Thyroid gland (tissue), 4 donors: ENCODE data around the gene ALDH6A1. TPM values are rescaled to one million over a fixed set of nuclear protein-coding genes. Genes with fewer than 3 reads are reported as not detected.

ENCODE experiments used
- DNase-seq, 2 donors: peaks; one replicate each; pipeline ENCODE4 v3.0.0-alpha.2; 2019
- H3K27ac ChIP-seq, 3 donors: fragments of 200-600 bp; sonication (generic); 1 replicate in 2 of 3; 2 replicates in 1 of 3; pipeline ENCODE4 v1.5.1; 2016 to 2019; ENCODE audit warnings: mild to moderate bottlenecking in 1 of 3, moderate library complexity in 1 of 3
- H3K27me3 ChIP-seq: fragments of 200-600 bp; sonication (generic); one replicate; pipeline ENCODE4 v1.5.1; 2019
- H3K36me3 ChIP-seq, 2 donors: fragments of 200-600 bp; sonication (generic); one replicate each; pipeline ENCODE4 v1.5.1; 2016 to 2019
- H3K4me1 ChIP-seq, 2 donors: fragments of 200-600 bp; sonication (generic); one replicate each; pipeline ENCODE4 v1.5.1; 2017 to 2019
- H3K4me3 ChIP-seq, 3 donors: fragments of 200-600 bp; sonication (generic); replicated peaks in 1 of 3; 1 replicate in 2 of 3; 2 replicates in 1 of 3; pipeline ENCODE4 v1.5.1; 2016; ENCODE audit warnings: mild to moderate bottlenecking in 1 of 3
- H3K9me3 ChIP-seq: fragments of 200-600 bp; sonication (generic); one replicate; pipeline ENCODE4 v1.5.1; 2017
- CTCF ChIP-seq, 6 experiments: fragments of 200-600 bp in 3 of 6; fragments of 450-650 bp in 3 of 6; sonication (generic) in 3 of 6; IDR thresholded peaks; one replicate each; pipeline ENCODE4 v1.5.1; 2016 to 2019; ENCODE audit warnings: antibody characterized with exemption in 6 of 6, mild to moderate bottlenecking in 2 of 6, inconsistent platforms in 1 of 6, moderate library complexity in 1 of 6
- POLR2A ChIP-seq, 2 donors: fragments of 450-650 bp; IDR thresholded peaks; one replicate each; pipeline ENCODE4 v1.6.1; 2017; ENCODE audit warnings: antibody characterized with exemption in 2 of 2, mild to moderate bottlenecking in 2 of 2, moderate library complexity in 1 of 2
- WGBS, 2 donors: methylation state at CpG; one replicate each; pipeline ENCODE4 v1.1.5; 2017; 5-methylcytosine and 5-hydroxymethylcytosine counted together
- intact Hi-C: fragments of 100-400 bp; cut with DNase I; formaldehyde crosslinking; loops from one replicate; pipeline ENCODE4 v1.15.1; 2023
- total RNA-seq, 4 donors: library from RNA; depleted of rRNA; stranded (reverse); fragments of >200 nt; gene quantifications; one replicate each; pipeline ENCODE4 v1.2.3, GENCODE V29; 2016

ALDH6A1 gene
- total RNA-seq, 4 donors from 2014 or later = 31.4 to 58.0 (median 44.4) TPM

DNA sequence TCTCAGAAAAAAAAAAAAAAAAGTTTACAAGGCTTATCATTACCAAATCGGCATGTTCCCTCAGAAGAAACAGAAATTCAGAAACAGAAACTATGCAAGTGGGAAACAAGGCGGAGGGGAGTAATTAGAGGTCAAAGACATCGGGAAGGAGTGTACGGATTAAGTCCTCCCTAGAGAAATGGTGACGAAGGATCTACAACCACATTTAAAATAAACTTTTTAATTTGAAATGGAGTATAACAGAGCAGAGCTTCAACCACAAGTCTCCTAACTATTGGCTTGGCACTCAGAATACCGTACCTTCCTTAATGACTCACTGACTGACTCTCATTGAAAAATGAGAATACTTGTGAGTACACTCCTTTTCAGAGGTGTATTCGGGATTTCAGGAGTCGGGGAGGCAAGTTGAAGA, 66.1 kb downstream of the ALDH6A1 start:
- intact Hi-C loops = no loop called here
- Histone ChIP-seq H3K4me3 (peak overlapping the region; percentile 27 to 96 (median 58)), H3K4me1 (peaks cover 4 to 12% of the 10 kb centered on the region in 2 donors), H3K27ac (peak overlapping the region; percentile 89 to 91 (median 90)), H3K9me3 (no peaks in the 10 kb centered on the region), H3K27me3 (no peaks in the 10 kb centered on the region), H3K36me3 (no peaks in the 10 kb centered on the region)
- DNase-seq = no peak
- 4 to 8% methylated on average over 8 of the region's 8 CpGs for WGBS, 2 donors
- TF ChIP-seq CTCF (IDR thresholded peaks at IDR 0.05) (no peak), POLR2A (IDR thresholded peaks at IDR 0.05) (no peak)

DNA sequence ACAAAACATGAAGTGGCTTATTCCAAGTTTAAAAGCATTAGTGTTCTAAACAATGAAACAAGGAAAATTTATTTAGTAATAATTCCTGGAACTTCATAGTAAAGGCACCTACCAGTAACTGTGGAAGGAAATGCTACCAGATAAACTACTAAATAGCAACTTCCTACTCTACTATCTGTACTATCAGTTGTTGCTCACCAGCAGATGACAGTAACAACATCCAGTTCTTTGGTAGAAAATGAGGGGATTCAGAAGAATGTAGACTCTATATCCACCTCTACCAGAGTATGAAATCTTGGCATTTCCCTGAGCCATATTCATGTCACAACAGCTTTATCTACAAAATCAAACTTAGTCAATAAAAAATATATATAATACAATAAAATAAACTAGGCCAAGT, 68.3 kb downstream of the ALDH6A1 start:
- intact Hi-C loops = no loop called here
- Histone ChIP-seq H3K27ac (no peak overlapping the region), H3K36me3 (no peaks in the 10 kb centered on the region), H3K27me3 (no peaks in the 10 kb centered on the region), H3K4me3 (no peak overlapping the region), H3K4me1 (peaks cover 4 to 12% of the 10 kb centered on the region in 2 donors), H3K9me3 (no peaks in the 10 kb centered on the region)
- no peak for DNase-seq
- no peak for TF ChIP-seq CTCF (IDR thresholded peaks at IDR 0.05)

- Histone ChIP-seq H3K36me3 (no peaks in the 10 kb centered on the region), H3K9me3 (no peaks in the 10 kb centered on the region), H3K4me3 (no peak overlapping the region), H3K27ac (no peak overlapping the region), H3K4me1 (peaks cover 4 to 11% of the 10 kb centered on the region in 2 donors), H3K27me3 (no peaks in the 10 kb centered on the region)
- DNase-seq = no peak
- TF ChIP-seq POLR2A (IDR thresholded peaks at IDR 0.05) (no peak), CTCF (IDR thresholded peaks at IDR 0.05) (no peak)
- intact Hi-C loops = no loop called here
- WGBS, 2 donors = 84 to 90% methylated on average over 3 of the region's 3 CpGs
These were observed 69.1 kb downstream of the ALDH6A1 start for GRCh38 chr14:74015176-74015575.

DNA sequence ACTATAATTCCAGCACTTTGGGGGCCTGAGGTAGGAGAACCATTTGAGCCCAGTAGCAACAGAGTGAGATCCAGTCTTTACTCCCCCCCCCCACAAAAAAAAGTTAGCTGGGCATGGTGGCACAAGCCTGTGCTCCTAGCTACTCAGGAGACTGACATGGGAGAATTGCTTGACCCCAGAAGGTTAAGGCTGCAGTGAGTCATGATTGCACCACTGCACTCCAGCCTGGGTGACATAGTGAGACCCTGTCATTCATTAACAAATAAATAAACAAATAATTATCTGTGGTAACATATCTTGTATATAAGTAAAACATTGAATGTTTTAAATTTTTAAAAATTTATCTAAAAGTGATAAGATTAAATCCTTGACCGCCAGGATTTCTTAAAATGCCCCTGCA, 70.0 kb downstream of the ALDH6A1 start:
- H3K27me3 ChIP-seq = no peaks in the 10 kb centered on the region
- H3K9me3 ChIP-seq = no peaks in the 10 kb centered on the region
- TF ChIP-seq POLR2A (IDR thresholded peaks at IDR 0.05) = no peak
- no peak for TF ChIP-seq CTCF (IDR thresholded peaks at IDR 0.05)
- H3K4me1 ChIP-seq = peaks cover 4% of the 10 kb centered on the region in 2 donors
- intact Hi-C loops = no loop called here
- DNase-seq = no peak
- H3K4me3 ChIP-seq = no peak overlapping the region
- no peaks in the 10 kb centered on the region for H3K36me3 ChIP-seq
- 94 to 96% methylated on average over 1 of the region's 1 CpG for WGBS, 2 donors
- H3K27ac ChIP-seq = no peak overlapping the region

DNA sequence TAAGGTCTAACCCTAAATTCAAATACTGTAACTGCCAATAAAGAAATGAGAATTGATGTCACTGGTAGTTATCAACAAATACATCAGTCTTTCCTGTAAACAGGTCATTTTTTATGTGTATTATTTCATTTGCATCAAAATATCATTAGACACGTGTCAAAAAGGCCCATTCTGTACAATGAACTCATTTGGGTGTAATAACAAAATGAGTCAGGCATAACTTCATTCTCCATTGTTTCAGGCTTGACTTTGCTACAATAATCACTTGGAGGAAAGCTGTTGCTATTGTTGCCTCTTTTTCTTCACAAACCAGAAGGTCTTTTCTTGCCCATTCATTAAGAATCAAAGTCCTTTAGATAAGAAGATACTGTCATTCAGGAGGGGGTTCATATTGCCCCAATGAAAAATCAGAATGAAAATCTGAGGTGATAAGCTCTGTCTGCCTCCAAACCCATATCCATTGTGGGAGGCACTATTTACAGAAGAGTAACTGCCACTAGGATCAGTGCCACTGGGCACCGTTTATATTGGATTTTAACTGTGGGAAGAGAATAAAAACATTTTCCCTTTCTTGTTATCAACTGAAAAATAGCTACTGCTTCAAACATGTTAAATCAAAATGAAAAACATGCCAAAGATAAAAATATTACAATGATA, 75.3 kb downstream of the ALDH6A1 start:
- Histone ChIP-seq H3K36me3 (peaks cover 0 to 10% of the 10 kb centered on the region in 2 donors), H3K9me3 (no peaks in the 10 kb centered on the region), H3K4me3 (no peak overlapping the region), H3K27ac (no peak overlapping the region), H3K27me3 (no peaks in the 10 kb centered on the region), H3K4me1 (no peaks in the 10 kb centered on the region)
- TF ChIP-seq CTCF (IDR thresholded peaks at IDR 0.05) (no peak), POLR2A (IDR thresholded peaks at IDR 0.05) (no peak)
- 85 to 92% methylated on average over 2 of the region's 2 CpGs for WGBS, 2 donors
- intact Hi-C loops = no loop called here
- DNase-seq = no peak

Other genes starting within 250 kb of the ALDH6A1 start
- 10 to 100 TPM; 16.3 to 43.3 (median 27.3) TPM for gene PTGR2, start 232.6 kb downstream of the ALDH6A1 start, total RNA-seq
- 10 to 100 TPM; 48.8 to 57.3 (median 51.2) TPM for gene ZNF410, start 197.6 kb downstream of the ALDH6A1 start, total RNA-seq
- gene FAM161B, start 134.4 kb downstream of the ALDH6A1 start, total RNA-seq = 1 to 10 TPM; 4.3 to 9.7 (median 6.0) TPM
- gene COQ6, start 134.2 kb downstream of the ALDH6A1 start, total RNA-seq = 100 to 1,000 TPM in 1 of 4 donors, 10 to 100 TPM in 3; 33.2 to 106 (median 49.7) TPM
- 10 to 100 TPM in 2 of 4 donors, 1 to 10 TPM in 2; 8.1 to 12.6 (median 10.0) TPM for gene ENTPD5, start 65.2 kb downstream of the ALDH6A1 start, total RNA-seq
- gene BBOF1, start 65.1 kb downstream of the ALDH6A1 start, total RNA-seq = 10 to 100 TPM; 19.6 to 36.8 (median 22.4) TPM
- 10 to 100 TPM in 1 of 4 donors, 1 to 10 TPM in 3; 5.8 to 12.7 (median 8.1) TPM for gene LIN52, start 503 bp upstream of the ALDH6A1 start, total RNA-seq
- not detected for gene VSX2, start 155.0 kb upstream of the ALDH6A1 start, total RNA-seq
- gene ABCD4, start 218.5 kb upstream of the ALDH6A1 start, total RNA-seq = 10 to 100 TPM; 45.2 to 79.5 (median 62.0) TPM